Thymus (tissue), 11 donors: ENCODE measurements around the gene RERG. TPM values are rescaled to one million over a fixed set of nuclear protein-coding genes. Genes with fewer than 3 reads are reported as not detected.

Source experiments
- DNase-seq, 9 donors: peaks; one replicate each; pipeline ENCODE4 v3.0.0-alpha.2; 2013; ENCODE audit warnings: low spot score in 9 of 9, low read depth in 6 of 9, missing footprints in 1 of 9
- H3K27ac ChIP-seq, 2 donors: one replicate each; pipeline ENCODE4 v1.5.1; 2013; ENCODE audit warnings: control low read depth in 1 of 2, low read depth in 1 of 2, low read length in 1 of 2, mild to moderate bottlenecking in 1 of 2, moderate library complexity in 1 of 2
- H3K27me3 ChIP-seq, 2 donors: one replicate each; pipeline ENCODE4 v1.5.1; 2013; ENCODE audit warnings: low read length in 1 of 2; ENCODE audit not compliant: control insufficient read depth in 2 of 2, insufficient read depth in 1 of 2
- H3K36me3 ChIP-seq, 2 donors: one replicate each; pipeline ENCODE4 v1.5.1; 2013; ENCODE audit warnings: low read length in 1 of 2, mild to moderate bottlenecking in 1 of 2, moderate library complexity in 1 of 2; ENCODE audit not compliant: control insufficient read depth in 2 of 2, insufficient read depth in 2 of 2
- H3K4me1 ChIP-seq, 2 donors: one replicate each; pipeline ENCODE4 v1.5.1; 2013; ENCODE audit warnings: low read length in 2 of 2; ENCODE audit not compliant: control insufficient read depth in 2 of 2, insufficient read depth in 2 of 2
- H3K4me3 ChIP-seq, 2 donors: one replicate each; pipeline ENCODE4 v1.5.1; 2013; ENCODE audit warnings: low read length in 2 of 2, control low read depth in 1 of 2, mild to moderate bottlenecking in 1 of 2
- H3K9me3 ChIP-seq, 2 donors: one replicate each; pipeline ENCODE4 v1.5.1; 2013; ENCODE audit warnings: low read length in 1 of 2, mild to moderate bottlenecking in 1 of 2; ENCODE audit not compliant: control insufficient read depth in 2 of 2, insufficient read depth in 1 of 2
- WGBS: extraction: QIAGEN DNeasy Blood & Tissue Kit; methylation state at CpG from one replicate; pipeline ENCODE4 v1.1.7; 2013; 5-methylcytosine and 5-hydroxymethylcytosine counted together
- polyA plus RNA-seq: library from polyadenylated mRNA; stranded (reverse); fragments of 200-250 nt; gene quantifications from one replicate; pipeline ENCODE4 v1.2.3, GENCODE V29; 2013
- total RNA-seq: library from RNA; stranded (reverse); fragments of 120-200 nt; gene quantifications from one replicate; pipeline ENCODE4 v1.2.4, GENCODE V29; 2013
- donor health status: healthy.

Gene RERG
- total and polyA plus RNA-seq, 2 donors = 1.4 to 3.1 TPM

- 59% methylated on average over 2 of the region's 2 CpGs for WGBS
- Histone ChIP-seq H3K4me1 (no peaks in the 10 kb centered on the region), H3K9me3 (no peaks in the 10 kb centered on the region), H3K4me3 (no peak overlapping the region), H3K27me3 (no peaks in the 10 kb centered on the region), H3K36me3 (no peaks in the 10 kb centered on the region), H3K27ac (no peak overlapping the region)
- DNase-seq = no peak
Measured at GRCh38 chr12:15244341-15244740, 23.1 kb upstream of the RERG start.

- H3K4me3 ChIP-seq = no peak overlapping the region
- H3K27me3 ChIP-seq = no peaks in the 10 kb centered on the region
- H3K9me3 ChIP-seq = no peaks in the 10 kb centered on the region
- WGBS = 92% methylated on average over 3 of the region's 3 CpGs
- no peak overlapping the region for H3K27ac ChIP-seq
- no peak for DNase-seq
- no peaks in the 10 kb centered on the region for H3K36me3 ChIP-seq
- H3K4me1 ChIP-seq = no peaks in the 10 kb centered on the region
Measured at GRCh38 chr12:15243102-15243501, 21.9 kb upstream of the RERG start.

GRCh38 chr12:15240898-15241297 lies 19.7 kb upstream of the RERG start:
- Histone ChIP-seq H3K4me3 (no peak overlapping the region), H3K9me3 (no peaks in the 10 kb centered on the region), H3K4me1 (no peaks in the 10 kb centered on the region), H3K27me3 (no peaks in the 10 kb centered on the region), H3K27ac (no peak overlapping the region), H3K36me3 (no peaks in the 10 kb centered on the region)
- DNase-seq = no peak
- WGBS = 90% methylated on average over 4 of the region's 4 CpGs

GRCh38 chr12:15234508-15234907 lies 13.3 kb upstream of the RERG start:
- Histone ChIP-seq H3K4me1 (no peaks in the 10 kb centered on the region), H3K4me3 (no peak overlapping the region), H3K27me3 (no peaks in the 10 kb centered on the region), H3K27ac (no peak overlapping the region), H3K36me3 (no peaks in the 10 kb centered on the region), H3K9me3 (no peaks in the 10 kb centered on the region)
- no peak for DNase-seq
- WGBS = 74% methylated on average over 4 of the region's 4 CpGs

GRCh38 chr12:15234011-15234410 lies 12.8 kb upstream of the RERG start:
- Histone ChIP-seq H3K27ac (no peak overlapping the region), H3K4me1 (no peaks in the 10 kb centered on the region), H3K36me3 (no peaks in the 10 kb centered on the region), H3K27me3 (no peaks in the 10 kb centered on the region), H3K4me3 (no peak overlapping the region), H3K9me3 (no peaks in the 10 kb centered on the region)
- no peak for DNase-seq
- 76% methylated on average over 1 of the region's 1 CpG for WGBS

- DNase-seq = no peak
- H3K4me1 ChIP-seq = no peaks in the 10 kb centered on the region
- H3K27ac ChIP-seq = no peak overlapping the region
- no peak overlapping the region for H3K4me3 ChIP-seq
- H3K36me3 ChIP-seq = no peaks in the 10 kb centered on the region
- no peaks in the 10 kb centered on the region for H3K27me3 ChIP-seq
- 28% methylated on average over 1 of the region's 1 CpG for WGBS
- no peaks in the 10 kb centered on the region for H3K9me3 ChIP-seq
Measured at GRCh38 chr12:15232959-15233358, 11.7 kb upstream of the RERG start.

GRCh38 chr12:15231493-15231892 lies 10.3 kb upstream of the RERG start:
- no peaks in the 10 kb centered on the region for H3K4me1 ChIP-seq
- H3K9me3 ChIP-seq = no peaks in the 10 kb centered on the region
- 93% methylated on average over 1 of the region's 1 CpG for WGBS
- H3K27me3 ChIP-seq = no peaks in the 10 kb centered on the region
- no peak overlapping the region for H3K4me3 ChIP-seq
- no peak for DNase-seq
- no peaks in the 10 kb centered on the region for H3K36me3 ChIP-seq
- H3K27ac ChIP-seq = no peak overlapping the region

GRCh38 chr12:15230751-15231150 lies 9.5 kb upstream of the RERG start:
- H3K9me3 ChIP-seq = no peaks in the 10 kb centered on the region
- no peaks in the 10 kb centered on the region for H3K4me1 ChIP-seq
- H3K36me3 ChIP-seq = no peaks in the 10 kb centered on the region
- DNase-seq = no peak
- H3K4me3 ChIP-seq = no peak overlapping the region
- no peaks in the 10 kb centered on the region for H3K27me3 ChIP-seq
- H3K27ac ChIP-seq = no peak overlapping the region

GRCh38 chr12:15230137-15230536 lies 8.9 kb upstream of the RERG start:
- no peak overlapping the region for H3K4me3 ChIP-seq
- no peaks in the 10 kb centered on the region for H3K9me3 ChIP-seq
- H3K4me1 ChIP-seq = no peaks in the 10 kb centered on the region
- DNase-seq = no peak
- H3K27ac ChIP-seq = no peak overlapping the region
- H3K27me3 ChIP-seq = no peaks in the 10 kb centered on the region
- H3K36me3 ChIP-seq = no peaks in the 10 kb centered on the region

GRCh38 chr12:15227004-15227679 lies 5.9 kb upstream of the RERG start:
- H3K27me3 ChIP-seq = peaks cover 0 to 1% of the 10 kb centered on the region in 2 donors
- no peaks in the 10 kb centered on the region for H3K4me1 ChIP-seq
- WGBS = 20% methylated on average over 5 of the region's 5 CpGs
- H3K36me3 ChIP-seq = no peaks in the 10 kb centered on the region
- H3K4me3 ChIP-seq = no peak overlapping the region
- peak in 1 of 9 donors; percentile 16 for DNase-seq
- H3K9me3 ChIP-seq = no peaks in the 10 kb centered on the region
- H3K27ac ChIP-seq = no peak overlapping the region
